HG03565 (cell line): ENCODE results near the gene BMAL2.
A peak's percentile ranks its signal among the peaks of the same experiment; 100 is the strongest.

Source experiments
- ATAC-seq: cut with Tn5 transposase; IDR thresholded peaks from one replicate; pipeline ENCODE4 v1.9.1; 2021; ENCODE audit warnings: mild to moderate bottlenecking, moderate library complexity; ENCODE audit not compliant: unreplicated experiment

BMAL2 gene

GRCh38 chr12:27319848-27320247 lies 12.8 kb upstream of the BMAL2 start:
- no peak for ATAC-seq

GRCh38 chr12:27324530-27324929 lies 8.1 kb upstream of the BMAL2 start:
- ATAC-seq: no peak

GRCh38 chr12:27330846-27331245 lies 1.8 kb upstream of the BMAL2 start:
- ATAC-seq: no peak

GRCh38 chr12:27331291-27331926 lies 1.2 kb upstream of the BMAL2 start:
- ATAC-seq: peak; percentile 32

GRCh38 chr12:27331927-27332324 lies 710 bp upstream of the BMAL2 start:
- ATAC-seq: no peak

GRCh38 chr12:27332407-27332713 lies 276 bp upstream of the BMAL2 start:
- ATAC-seq: no peak

GRCh38 chr12:27333403-27334009 lies 870 bp downstream of the BMAL2 start:
- ATAC-seq: peak; percentile 1

- no peak for ATAC-seq
Observed at GRCh38 chr12:27334042-27334720, 1.5 kb downstream of the BMAL2 start.

GRCh38 chr12:27334721-27335082 lies 2.1 kb downstream of the BMAL2 start:
- ATAC-seq: no peak

- no peak for ATAC-seq
Observed at GRCh38 chr12:27335364-27336281, 3.0 kb downstream of the BMAL2 start.

- no peak for ATAC-seq
Observed at GRCh38 chr12:27336282-27336653, 3.6 kb downstream of the BMAL2 start.

GRCh38 chr12:27337376-27337775 lies 4.7 kb downstream of the BMAL2 start:
- ATAC-seq: no peak

GRCh38 chr12:27338473-27338872 lies 5.8 kb downstream of the BMAL2 start:
- ATAC-seq: no peak

- no peak for ATAC-seq
Observed at GRCh38 chr12:27340971-27341370, 8.3 kb downstream of the BMAL2 start.

- ATAC-seq: no peak
Observed at GRCh38 chr12:27342536-27342935, 9.9 kb downstream of the BMAL2 start.

- ATAC-seq: no peak
Observed at GRCh38 chr12:27343255-27344000, 10.8 kb downstream of the BMAL2 start.

GRCh38 chr12:27344246-27344645 lies 11.6 kb downstream of the BMAL2 start:
- no peak for ATAC-seq

GRCh38 chr12:27344760-27345159 lies 12.1 kb downstream of the BMAL2 start:
- ATAC-seq: no peak

GRCh38 chr12:27345376-27345775 lies 12.7 kb downstream of the BMAL2 start:
- no peak for ATAC-seq

- ATAC-seq: no peak
Observed at GRCh38 chr12:27347779-27348178, 15.1 kb downstream of the BMAL2 start.

GRCh38 chr12:27351476-27351875 lies 18.8 kb downstream of the BMAL2 start:
- ATAC-seq: no peak
